ENCODE results near the gene TMUB2. TPM values are rescaled to one million over a fixed set of nuclear protein-coding genes. Genes with fewer than 3 reads are reported as not detected.

TMUB2 gene
- total and polyA plus RNA-seq, 2 experiments from 2014 or later, result 27.7 to 46.8 TPM

- no peak for TF ChIP-seq EZH2 (IDR thresholded peaks at IDR 0.05; ENCODE audit: borderline replicate concordance)
- peak; percentile 28 for TF ChIP-seq CTCF (IDR thresholded peaks at IDR 0.05; ENCODE audit: poor library complexity)
- peak overlapping the region; percentile 97 for H3K4me3 ChIP-seq
- peaks cover 46% of the 10 kb centered on the region for H3K79me2 ChIP-seq
- H3K4me1 ChIP-seq (ENCODE audit: insufficient read depth), result peaks cover 22% of the 10 kb centered on the region
- no peaks in the 10 kb centered on the region for H3K27me3 ChIP-seq
- peaks cover 20% of the 10 kb centered on the region for H4K20me1 ChIP-seq (ENCODE audit: insufficient read depth, poor library complexity, severe bottlenecking)
- peak overlapping the region; percentile 30 for H2AFZ ChIP-seq
- no peaks in the 10 kb centered on the region for H3K9me2 ChIP-seq (replicated peaks; ENCODE audit: insufficient read depth)
- no peaks in the 10 kb centered on the region for H3K9me3 ChIP-seq (ENCODE audit: low read depth)
- peaks cover 3% of the 10 kb centered on the region for H3K36me3 ChIP-seq (replicated peaks; ENCODE audit: insufficient read depth, low read depth)
- peak overlapping the region; percentile 97 for H3K4me2 ChIP-seq
- DNase-seq (ENCODE audit: low spot score), result peak; percentile 91
- H3K27ac ChIP-seq, result peak overlapping the region; percentile 100
- 1% methylated on average over 12 of the region's 73 CpGs for whole genome bisulfite sequencing (ENCODE audit: low lambda C conversion rate, missing lambda C conversion rate)
These were observed 32.4 kb downstream of the TMUB2 start for GRCh38 chr17:44219108-44219615.

GRCh38 chr17:44219616-44220212, 32.9 kb downstream of the TMUB2 start, which contains the start of gene UBTF:
TSS of gene UBTF (minus strand) at chr17:44219675. CDS start at chr17:44218229, 1,446 bp downstream.
- peaks cover 46% of the 10 kb centered on the region for H3K79me2 ChIP-seq

DNA sequence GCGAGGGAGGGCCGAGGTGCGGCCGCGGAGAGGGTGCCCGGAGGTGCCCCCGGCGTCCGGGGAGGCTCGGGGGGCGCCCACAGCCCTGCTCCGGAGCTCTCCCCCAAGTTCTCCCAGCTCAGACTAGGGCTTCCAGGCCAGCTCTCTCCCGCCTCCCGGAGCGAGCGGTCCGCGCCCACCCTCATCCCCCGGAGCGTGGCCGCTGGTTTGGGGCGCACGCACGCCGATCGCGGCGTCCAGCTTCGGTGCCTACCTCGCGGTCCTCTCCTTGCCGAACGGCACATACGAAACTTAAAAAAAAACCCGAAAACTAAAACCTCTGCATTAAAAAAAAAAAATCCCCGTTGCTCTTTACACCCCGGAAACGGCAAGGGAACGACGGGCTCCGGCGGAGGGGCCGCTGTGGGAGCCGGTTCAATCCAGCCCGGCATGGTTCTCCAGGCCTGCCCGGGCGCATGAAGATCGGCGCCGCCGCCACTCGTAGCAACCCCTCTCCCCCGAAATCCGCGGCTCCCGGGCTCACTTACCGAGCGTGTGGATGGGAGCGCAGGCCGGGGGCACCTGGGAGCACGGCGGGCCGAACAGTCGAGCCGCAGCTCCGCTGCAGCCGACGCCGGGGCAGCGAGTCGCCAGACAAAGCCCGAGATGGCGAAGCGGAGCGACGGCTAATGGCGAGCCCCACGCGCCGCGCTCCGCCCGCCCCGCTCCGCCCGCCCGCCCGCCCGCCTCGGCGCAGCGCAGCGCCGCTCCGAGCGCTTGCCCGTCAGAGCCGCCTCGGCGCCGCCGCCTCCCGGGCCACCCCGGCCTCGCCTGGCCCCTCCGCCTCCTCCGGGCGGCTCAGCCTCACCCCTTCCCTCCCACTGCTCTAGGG, 33.7 kb downstream of the TMUB2 start:
- Histone ChIP-seq H4K20me1 (ENCODE audit: insufficient read depth, poor library complexity, severe bottlenecking) (peaks cover 20% of the 10 kb centered on the region), H3K36me3 (replicated peaks; ENCODE audit: insufficient read depth, low read depth) (peaks cover 3% of the 10 kb centered on the region), H3K4me2 (peak overlapping the region; percentile 97), H3K27ac (peak overlapping the region; percentile 100), H3K9me3 (ENCODE audit: low read depth) (no peaks in the 10 kb centered on the region), H3K9me2 (replicated peaks; ENCODE audit: insufficient read depth) (no peaks in the 10 kb centered on the region), H3K4me1 (ENCODE audit: insufficient read depth) (peaks cover 22% of the 10 kb centered on the region), H2AFZ (peak overlapping the region; percentile 60), H3K27me3 (no peaks in the 10 kb centered on the region), H3K4me3 (peak overlapping the region; percentile 97), H3K79me2 (peaks cover 46% of the 10 kb centered on the region)
- peak; percentile 78 for DNase-seq (ENCODE audit: low spot score)
- TF ChIP-seq CTCF (IDR thresholded peaks at IDR 0.05; ENCODE audit: poor library complexity), result no peak
- TF ChIP-seq EZH2phosphoT487 (IDR thresholded peaks at IDR 0.05; ENCODE audit: low read depth, severe bottlenecking, unreplicated experiment), result no peak
- no peak for TF ChIP-seq EZH2 (IDR thresholded peaks at IDR 0.05; ENCODE audit: borderline replicate concordance)
- WGBS (ENCODE audit: low lambda C conversion rate, missing lambda C conversion rate), result under 1% methylated on average over 58 of the region's 108 CpGs

More at GRCh38 chr17:44219616-44220212, 32.9 kb downstream of the TMUB2 start, which contains the start of gene UBTF:
- Histone ChIP-seq H3K27me3 (no peaks in the 10 kb centered on the region), H3K9me2 (replicated peaks; ENCODE audit: insufficient read depth) (no peaks in the 10 kb centered on the region), H3K4me2 (peak within 1 kb of the TSS; percentile 97), H3K36me3 (replicated peaks; ENCODE audit: insufficient read depth, low read depth) (peaks cover 3% of the 10 kb centered on the region), H2AFZ (peak within 1 kb of the TSS; percentile 60), H3K4me1 (ENCODE audit: insufficient read depth) (peaks cover 22% of the 10 kb centered on the region), H3K4me3 (peak within 1 kb of the TSS; percentile 97), H3K9me3 (ENCODE audit: low read depth) (no peaks in the 10 kb centered on the region), H4K20me1 (ENCODE audit: insufficient read depth, poor library complexity, severe bottlenecking) (peaks cover 20% of the 10 kb centered on the region), H3K27ac (peak within 1 kb of the TSS; percentile 100)
- peak; percentile 88 for DNase-seq (ENCODE audit: low spot score)
- TF ChIP-seq EZH2 (IDR thresholded peaks at IDR 0.05; ENCODE audit: borderline replicate concordance) (no peak), EZH2phosphoT487 (IDR thresholded peaks at IDR 0.05; ENCODE audit: low read depth, severe bottlenecking, unreplicated experiment) (no peak)
- no CpG with 5 or more reads among the region's 76 CpGs for WGBS (ENCODE audit: low lambda C conversion rate, missing lambda C conversion rate)
